ENCODE data around the gene DPP6. TPM values are rescaled to one million over a fixed set of nuclear protein-coding genes. Genes with fewer than 3 reads are reported as not detected.
A peak's percentile ranks its signal among the peaks of the same experiment; 100 is the strongest.

Gene DPP6
- total and polyA plus RNA-seq, 9 of the 15 experiments (the other 6 are each of a cell fraction or from before 2014, with no cell fraction given) = not detected

DNA sequence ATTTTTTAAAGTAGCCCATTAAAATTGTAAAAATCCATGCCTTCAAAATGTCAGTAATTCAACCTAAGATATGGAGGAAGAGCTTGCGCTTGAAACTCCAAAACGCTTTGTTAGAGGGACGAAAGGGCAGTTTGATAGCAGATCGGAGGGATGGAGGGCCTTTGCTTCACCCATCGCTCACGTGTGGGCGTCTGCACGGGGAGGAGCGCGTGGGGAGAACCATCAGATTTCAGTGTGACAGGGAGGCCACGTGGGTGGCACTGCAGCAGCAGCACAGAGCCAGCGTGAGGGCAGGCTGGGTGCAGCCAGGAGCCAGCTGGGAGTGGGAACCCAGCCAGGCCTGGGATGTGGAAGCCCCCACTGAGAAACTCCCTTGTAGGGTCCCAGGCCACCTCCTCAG lies 625.3 kb downstream of the DPP6 start (continued):
- TF ChIP-seq MGA (IDR thresholded peaks at IDR 0.05) (peak; percentile 90), ZNF431 (CRISPR knock-in tag; IDR thresholded peaks at IDR 0.05) (no peak), U2AF2 (optimal IDR thresholded peaks at IDR 0.05; ENCODE audit: low read depth, low read length) (no peak), ZNF77 (CRISPR knock-in tag; IDR thresholded peaks at IDR 0.05) (no peak), ARHGAP35 (IDR thresholded peaks at IDR 0.05; ENCODE audit: partially characterized antibody) (no peak), ZNF830 (CRISPR knock-in tag; IDR thresholded peaks at IDR 0.05) (no peak), TARDBP (IDR thresholded peaks at IDR 0.05) (no peak), ZNF551 (CRISPR knock-in tag; IDR thresholded peaks at IDR 0.05) (no peak), NFE2L1 (tag; IDR thresholded peaks at IDR 0.05; ENCODE audit: borderline replicate concordance, low read depth) (no peak), THRB (CRISPR knock-in tag; conservative IDR thresholded peaks at IDR 0.05) (no peak), ZNF174 (CRISPR knock-in tag; IDR thresholded peaks at IDR 0.05) (no peak), GABPB1 (CRISPR knock-in tag; IDR thresholded peaks at IDR 0.05) (no peak), BACH1 (tag; IDR thresholded peaks at IDR 0.05) (no peak), ZNF76 (CRISPR knock-in tag; IDR thresholded peaks at IDR 0.05; ENCODE audit: borderline replicate concordance) (no peak; the same call in 1 of the 2 replicates), POU5F1 (IDR thresholded peaks at IDR 0.05; ENCODE audit: borderline replicate concordance, low read depth, low read length, partially characterized antibody) (no peak)
- TF ChIP-seq, protein P1, sequence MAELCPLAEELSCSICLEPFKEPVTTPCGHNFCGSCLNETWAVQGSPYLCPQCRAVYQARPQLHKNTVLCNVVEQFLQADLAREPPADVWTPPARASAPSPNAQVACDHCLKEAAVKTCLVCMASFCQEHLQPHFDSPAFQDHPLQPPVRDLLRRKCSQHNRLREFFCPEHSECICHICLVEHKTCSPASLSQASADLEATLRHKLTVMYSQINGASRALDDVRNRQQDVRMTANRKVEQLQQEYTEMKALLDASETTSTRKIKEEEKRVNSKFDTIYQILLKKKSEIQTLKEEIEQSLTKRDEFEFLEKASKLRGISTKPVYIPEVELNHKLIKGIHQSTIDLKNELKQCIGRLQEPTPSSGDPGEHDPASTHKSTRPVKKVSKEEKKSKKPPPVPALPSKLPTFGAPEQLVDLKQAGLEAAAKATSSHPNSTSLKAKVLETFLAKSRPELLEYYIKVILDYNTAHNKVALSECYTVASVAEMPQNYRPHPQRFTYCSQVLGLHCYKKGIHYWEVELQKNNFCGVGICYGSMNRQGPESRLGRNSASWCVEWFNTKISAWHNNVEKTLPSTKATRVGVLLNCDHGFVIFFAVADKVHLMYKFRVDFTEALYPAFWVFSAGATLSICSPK (IDR thresholded peaks at IDR 0.05; ENCODE audit: borderline replicate concordance) = no peak
